GM19455 (cell line): ENCODE results near the gene ADAM29.
"Not testable (repeated sequence)": the region's sequence is repeated elsewhere in the genome, so short reads cannot be mapped to it uniquely, and the experiment has no call there.

Source experiments
- ATAC-seq: cut with Tn5 transposase; IDR thresholded peaks from one replicate; pipeline ENCODE4 v1.9.1; 2021; ENCODE audit not compliant: unreplicated experiment

The ADAM29 gene

DNA sequence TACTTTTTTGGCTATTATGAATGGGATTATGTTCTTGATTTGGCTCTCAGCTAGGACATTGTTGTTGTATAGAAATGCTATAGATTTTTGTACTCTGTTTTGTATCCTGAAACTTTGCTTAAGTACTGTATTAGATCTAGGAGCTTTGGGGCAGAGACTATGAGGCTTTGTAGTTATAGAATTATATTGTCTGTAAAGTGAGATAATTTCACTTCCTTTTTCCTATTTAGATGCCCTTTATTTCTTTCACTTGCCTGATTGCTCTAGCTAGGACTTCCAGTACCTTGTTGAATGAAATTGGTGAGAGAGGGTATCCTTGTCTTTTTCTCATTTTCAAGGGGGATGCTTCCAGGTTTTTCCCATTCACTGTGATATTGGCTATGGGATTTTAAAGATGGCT, 28.1 kb downstream of the ADAM29 start:
- no peak for ATAC-seq

- no peak for ATAC-seq
These were observed 30.7 kb downstream of the ADAM29 start for GRCh38 chr4:174948826-174949225.

- ATAC-seq, result no peak
These were observed 54.8 kb downstream of the ADAM29 start for GRCh38 chr4:174972911-174973310.

GRCh38 chr4:174973336-174973735, 55.2 kb downstream of the ADAM29 start:
- ATAC-seq, result no peak

- ATAC-seq, result no peak
These were observed 65.1 kb downstream of the ADAM29 start for GRCh38 chr4:174983128-174983750.

DNA sequence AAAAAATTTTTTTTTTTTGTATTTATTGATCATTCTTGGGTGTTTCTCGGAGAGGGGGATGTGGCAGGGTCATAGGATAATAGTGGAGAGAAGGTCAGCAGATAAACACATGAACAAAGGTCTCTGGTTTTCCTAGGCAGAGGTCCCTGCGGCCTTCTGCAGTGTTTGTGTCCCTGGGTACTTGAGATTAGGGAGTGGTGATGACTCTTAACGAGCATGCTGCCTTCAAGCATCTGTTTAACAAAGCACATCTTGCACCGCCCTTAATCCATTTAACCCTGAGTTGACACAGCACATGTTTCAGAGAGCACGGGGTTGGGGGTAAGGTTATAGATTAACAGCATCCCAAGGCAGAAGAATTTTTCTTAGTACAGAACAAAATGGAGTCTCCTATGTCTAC, 65.7 kb downstream of the ADAM29 start:
- not testable (repeated sequence) for ATAC-seq

DNA sequence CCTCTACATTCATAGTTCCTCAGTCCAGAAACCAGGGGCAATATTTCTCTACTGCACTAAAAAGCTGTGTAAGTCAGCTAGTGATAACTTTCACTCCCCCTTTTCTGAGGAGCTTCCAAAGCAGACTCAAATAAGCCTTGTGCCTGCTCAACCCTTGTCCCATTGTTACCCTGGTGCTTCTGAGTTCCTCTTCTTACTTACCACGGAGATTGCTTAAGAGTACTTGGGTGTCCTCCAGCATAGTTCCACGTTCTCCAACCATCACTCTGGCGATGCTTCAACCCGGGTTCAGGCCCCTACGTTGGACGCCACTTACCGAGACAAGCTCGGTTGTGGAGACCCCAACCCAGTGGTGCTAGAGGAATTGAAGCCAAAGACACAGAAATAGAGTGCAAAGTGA, 71.6 kb downstream of the ADAM29 start:
- ATAC-seq, result no peak

DNA sequence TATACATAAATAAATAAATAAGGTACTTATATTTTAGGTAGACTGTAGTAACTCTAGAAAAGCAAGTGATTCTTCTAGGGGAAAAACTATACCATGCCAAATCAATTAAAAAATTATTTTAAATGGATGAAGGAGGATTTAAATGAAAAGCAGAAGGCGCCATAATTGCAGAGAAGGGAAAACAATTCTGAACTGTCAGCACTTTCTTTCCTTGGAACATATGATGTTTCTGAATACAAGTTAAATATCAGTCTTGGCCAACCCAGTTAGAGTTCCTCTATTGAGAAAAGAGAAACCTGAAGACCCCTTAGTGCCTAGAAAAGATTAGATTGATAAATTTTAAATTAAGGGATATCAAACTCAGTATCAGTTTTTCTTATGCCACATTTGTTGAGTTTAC, 75.8 kb downstream of the ADAM29 start:
- ATAC-seq, result no peak

GRCh38 chr4:174996079-174996478, 77.9 kb downstream of the ADAM29 start:
- ATAC-seq, result no peak

GRCh38 chr4:174999407-174999806, 81.2 kb downstream of the ADAM29 start:
- no peak for ATAC-seq

DNA sequence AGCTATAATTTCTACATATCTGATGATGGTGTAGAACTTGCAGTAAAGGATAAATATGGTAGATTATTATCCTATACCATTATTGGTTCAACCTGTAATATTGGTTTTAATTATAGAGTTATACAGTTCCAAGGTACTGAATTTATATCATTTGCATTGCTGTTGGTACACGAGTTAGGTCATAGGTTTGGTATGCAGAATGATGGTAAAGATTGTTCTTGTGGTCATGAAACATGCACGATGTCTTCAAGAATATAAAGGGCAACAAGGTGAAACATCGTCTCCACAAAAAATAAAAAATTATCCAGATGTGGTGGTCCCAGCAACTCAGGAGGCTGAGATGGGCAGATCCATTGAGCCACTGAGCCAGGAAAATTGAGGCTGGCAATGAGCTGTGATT, 99.6 kb downstream of the ADAM29 start:
- no peak for ATAC-seq

- not testable (repeated sequence) for ATAC-seq
These were observed 101.3 kb downstream of the ADAM29 start for GRCh38 chr4:175019447-175019846.
